ENCODE data around the gene EARS2. TPM values are rescaled to one million over a fixed set of nuclear protein-coding genes. Genes with fewer than 3 reads are reported as not detected.

The EARS2 gene
- total RNA-seq (2021): 50.1 and 51.9 TPM in 2 replicates
- long read RNA-seq, transcript EARS2-201 (9 exons, 3,961 nt): major isoform, 298 of 368 reads
- long read RNA-seq, transcript EARS2-212 (1 exons, 599 nt): minor isoform, 9 of 368 reads
- long read RNA-seq, partial matches to known transcripts: 20 of 368 reads
- long read RNA-seq, other reads (novel, unspliced or antisense): 37 of 368 reads

DNA sequence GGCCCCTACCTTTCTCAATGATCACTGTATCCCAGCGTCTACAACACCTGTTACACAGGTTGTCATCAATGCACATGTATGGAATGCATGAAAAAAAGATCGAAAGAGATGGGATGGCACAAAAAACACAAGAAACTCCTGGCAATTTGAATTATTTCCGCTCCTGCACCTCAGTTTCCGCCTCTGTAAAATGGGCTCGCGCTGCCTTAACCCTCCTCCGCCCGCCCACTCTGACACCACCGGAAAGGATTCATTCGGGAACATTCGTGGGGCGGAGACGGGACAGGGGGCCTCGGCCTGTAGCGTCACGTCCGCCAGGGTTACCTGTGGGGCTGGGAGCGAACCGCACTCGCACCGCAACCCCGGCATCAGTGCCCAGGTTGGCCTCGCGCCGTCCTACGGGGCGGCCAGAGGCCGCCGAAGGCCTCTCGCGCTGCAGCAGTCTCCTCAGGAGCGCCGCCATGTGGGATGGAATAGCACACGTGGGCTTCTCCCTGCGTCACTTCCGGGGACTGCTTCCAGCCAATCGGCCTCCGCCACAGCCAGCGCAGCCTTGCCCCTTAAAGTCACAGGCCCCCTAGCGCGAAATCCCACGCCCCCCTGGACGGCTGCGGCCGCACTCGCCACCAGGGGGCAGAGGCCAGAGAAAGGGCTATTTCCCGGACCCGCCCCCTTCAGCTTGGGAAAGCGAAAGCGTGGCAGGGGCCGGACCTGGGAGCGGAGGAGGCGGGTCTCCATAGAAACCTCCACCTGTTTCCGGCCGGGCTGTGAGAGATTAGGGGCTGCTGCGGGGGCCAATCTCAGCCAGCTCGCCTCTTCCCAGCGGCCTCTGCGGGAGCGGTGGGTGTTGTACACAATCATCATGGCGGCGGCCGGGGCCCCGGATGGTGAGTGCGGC, at the start of gene EARS2, which contains the start of gene UBFD1:
Gene EARS2 (minus strand): TSS at position 470 of the 898 bp plus-strand sequence. CDS start 7 bp downstream, at position 463.
Gene UBFD1 (plus strand): TSS at position 847 of the 898 bp plus-strand sequence. CDS start 16 bp downstream, at position 863.
- H3K14ac ChIP-seq (ENCODE audit: insufficient read depth, low read length): peak within 1 kb of the TSS; percentile 95
- no peak within 1 kb of the TSS for H2AK5ac ChIP-seq (ENCODE audit: insufficient read length, low read length)
- no peak within 1 kb of the TSS for H2BK5ac ChIP-seq (ENCODE audit: insufficient read length, low read length)
- DNase-seq: peak; percentile 99
- H3K4me1 ChIP-seq (ENCODE audit: insufficient read depth, low read length): no peaks in the 10 kb centered on the region; the same call in 1 of the 2 replicates
- Mint-ChIP-seq H3K27ac (peak within 1 kb of the TSS; percentile 84 to 98 (median 95)), H3K4me3 (peak within 1 kb of the TSS; percentile 87 to 92), H3K4me1 (peaks cover 8 to 9% of the 10 kb centered on the region in 2 experiments; a peak in 3 of 4 replicates), H3K36me3 (ENCODE audit: insufficient read depth in 1 of 3, low read depth in 3 of 3) (peaks cover 18 to 55% (median 34%) of the 10 kb centered on the region in 3 experiments), H3K9me3 (no peaks in the 10 kb centered on the region), H3K27me3 (ENCODE audit: low read depth) (no peaks in the 10 kb centered on the region)
- H3K27me3 ChIP-seq (ENCODE audit: insufficient read depth, low read length): no peaks in the 10 kb centered on the region
- no peak within 1 kb of the TSS for H2BK20ac ChIP-seq (ENCODE audit: low read depth, low read length, poor library complexity, severe bottlenecking)
- H3K4me2 ChIP-seq (ENCODE audit: insufficient read depth, insufficient read length, low read length): peak within 1 kb of the TSS; percentile 100
- H3K9me3 ChIP-seq (ENCODE audit: control insufficient read depth, low read depth, low read length): no peaks in the 10 kb centered on the region
- peak within 1 kb of the TSS; percentile 95 for H3K18ac ChIP-seq (ENCODE audit: insufficient read length, low read depth, low read length)
- H2BK120ac ChIP-seq (ENCODE audit: low read depth, low read length, poor library complexity, severe bottlenecking): no peak within 1 kb of the TSS
- H2AFZ ChIP-seq (ENCODE audit: low read length): no peak within 1 kb of the TSS
- H4K20me1 ChIP-seq (ENCODE audit: control insufficient read depth, insufficient read depth, insufficient read length): no peaks in the 10 kb centered on the region
- no peak within 1 kb of the TSS for H4K8ac ChIP-seq (replicated peaks; ENCODE audit: insufficient read length, low read depth, low read length)
- no peak within 1 kb of the TSS for H4K91ac ChIP-seq (ENCODE audit: insufficient read length, low read depth, low read length)
- H3K27ac ChIP-seq (ENCODE audit: insufficient read length, low read depth, low read length): no peak within 1 kb of the TSS
- no peak within 1 kb of the TSS for H2BK12ac ChIP-seq (ENCODE audit: insufficient read length, low read depth, low read length)
- TF ChIP-seq, protein P1, sequence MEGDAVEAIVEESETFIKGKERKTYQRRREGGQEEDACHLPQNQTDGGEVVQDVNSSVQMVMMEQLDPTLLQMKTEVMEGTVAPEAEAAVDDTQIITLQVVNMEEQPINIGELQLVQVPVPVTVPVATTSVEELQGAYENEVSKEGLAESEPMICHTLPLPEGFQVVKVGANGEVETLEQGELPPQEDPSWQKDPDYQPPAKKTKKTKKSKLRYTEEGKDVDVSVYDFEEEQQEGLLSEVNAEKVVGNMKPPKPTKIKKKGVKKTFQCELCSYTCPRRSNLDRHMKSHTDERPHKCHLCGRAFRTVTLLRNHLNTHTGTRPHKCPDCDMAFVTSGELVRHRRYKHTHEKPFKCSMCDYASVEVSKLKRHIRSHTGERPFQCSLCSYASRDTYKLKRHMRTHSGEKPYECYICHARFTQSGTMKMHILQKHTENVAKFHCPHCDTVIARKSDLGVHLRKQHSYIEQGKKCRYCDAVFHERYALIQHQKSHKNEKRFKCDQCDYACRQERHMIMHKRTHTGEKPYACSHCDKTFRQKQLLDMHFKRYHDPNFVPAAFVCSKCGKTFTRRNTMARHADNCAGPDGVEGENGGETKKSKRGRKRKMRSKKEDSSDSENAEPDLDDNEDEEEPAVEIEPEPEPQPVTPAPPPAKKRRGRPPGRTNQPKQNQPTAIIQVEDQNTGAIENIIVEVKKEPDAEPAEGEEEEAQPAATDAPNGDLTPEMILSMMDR (conservative IDR thresholded peaks at IDR 0.05): peak; percentile 88
- H3K79me2 ChIP-seq (ENCODE audit: insufficient read depth, low read length): peaks cover 10% of the 10 kb centered on the region; the same call in 1 of the 2 replicates
- no peak within 1 kb of the TSS for H2BK15ac ChIP-seq (ENCODE audit: low read depth, low read length)
- peak within 1 kb of the TSS; percentile 96 for H3K9ac ChIP-seq (ENCODE audit: extremely low read depth, insufficient read length, low read length)
- H3K23ac ChIP-seq (ENCODE audit: insufficient read length, low read depth, low read length): no peak within 1 kb of the TSS
- peak within 1 kb of the TSS; percentile 75 for H4K5ac ChIP-seq (ENCODE audit: insufficient read length, low read depth, low read length)
- H3K56ac ChIP-seq (ENCODE audit: insufficient read length, low read depth, low read length): no peak within 1 kb of the TSS
- H3K4ac ChIP-seq (ENCODE audit: low read depth, low read length): no peak within 1 kb of the TSS; the same call in 1 of the 2 replicates
- no peak within 1 kb of the TSS for H3T11ph ChIP-seq (ENCODE audit: low read length)
- H3K23me2 ChIP-seq (ENCODE audit: insufficient read length, low read depth, low read length, poor library complexity, severe bottlenecking): peaks cover 6% of the 10 kb centered on the region
- no CpG with 5 or more reads among the region's 65 CpGs for WGBS (ENCODE audit: extremely low coverage, insufficient read length, low lambda C conversion rate)
- no peaks in the 10 kb centered on the region for H3K79me1 ChIP-seq (ENCODE audit: insufficient read depth, low read depth, low read length, poor library complexity, severe bottlenecking)

All from H9 (cell line).